Thoracic aorta (tissue), 2 donors: ENCODE measurements around the gene TLN1. TPM values are rescaled to one million over a fixed set of nuclear protein-coding genes. Genes with fewer than 3 reads are reported as not detected.

Experiments used
- ATAC-seq: fragments of 150-250 bp; one replicate; pipeline ENCODE4 v1.8.0; 2017; ENCODE audit warnings: low read depth; ENCODE audit not compliant: insufficient number of reproducible peaks, low FRiP score
- DNase-seq: peaks from one replicate; pipeline ENCODE4 v3.0.0-alpha.2; 2020; ENCODE audit warnings: low spot score
- H3K27ac ChIP-seq, 2 donors: fragments of 200-600 bp; sonication (generic); 1 replicate in 1 of 2; 2 replicates in 1 of 2; pipeline ENCODE4 v1.5.1; 2016; ENCODE audit warnings: mild to moderate bottlenecking in 2 of 2, moderate library complexity in 2 of 2
- H3K27me3 ChIP-seq: fragments of 200-600 bp; sonication (generic); replicated peaks from 2 replicates; pipeline ENCODE4 v1.6.0; 2016; ENCODE audit warnings: mild to moderate bottlenecking; ENCODE audit not compliant: insufficient read depth
- H3K36me3 ChIP-seq: fragments of 200-600 bp; sonication (generic); one replicate; pipeline ENCODE4 v1.5.1; 2016
- H3K4me1 ChIP-seq, 2 donors: fragments of 200-600 bp; sonication (generic); 1 replicate in 1 of 2; 2 replicates in 1 of 2; pipeline versions ENCODE4 v1.5.1 to v1.6.0; 2016; ENCODE audit warnings: low read depth in 2 of 2, mild to moderate bottlenecking in 1 of 2; ENCODE audit not compliant: control insufficient read depth in 1 of 2
- H3K4me3 ChIP-seq: fragments of 200-600 bp; sonication (generic); 2 replicates; pipeline ENCODE4 v1.5.1; 2016; ENCODE audit warnings: mild to moderate bottlenecking
- H3K9me3 ChIP-seq: fragments of 200-600 bp; sonication (generic); 2 replicates; pipeline ENCODE4 v1.5.1; 2016
- CTCF ChIP-seq: fragments of 200-600 bp; sonication (generic); IDR thresholded peaks from one replicate; pipeline ENCODE4 v1.5.1; 2019; ENCODE audit warnings: antibody characterized with exemption
- total RNA-seq, 2 donors: library from RNA; depleted of rRNA; stranded (reverse); fragments of >200 nt; gene quantifications; one replicate each; pipeline versions ENCODE4 v1.1.0 to v1.2.3, GENCODE V29; 2016

TLN1 gene
- total RNA-seq, 2 donors from 2014 or later, result 889 to 1,019 TPM

- H3K9me3 ChIP-seq, result no peaks in the 10 kb centered on the region
- no peak for TF ChIP-seq CTCF
- H3K36me3 ChIP-seq, result peaks cover 31% of the 10 kb centered on the region
- no peak for DNase-seq
- peak overlapping the region; percentile 63 to 100 for H3K27ac ChIP-seq
- peaks cover 15 to 66% of the 10 kb centered on the region in 2 donors for H3K4me1 ChIP-seq
- H3K4me3 ChIP-seq, result no peak overlapping the region
- peak; percentile 14 for ATAC-seq
- no peaks in the 10 kb centered on the region for H3K27me3 ChIP-seq
Observed at GRCh38 chr9:35679766-35680330, 52.1 kb downstream of the TLN1 start.

GRCh38 chr9:35679091-35679490 is 52.9 kb downstream of the TLN1 start:
- no peaks in the 10 kb centered on the region for H3K27me3 ChIP-seq
- no peaks in the 10 kb centered on the region for H3K9me3 ChIP-seq
- ATAC-seq, result no peak
- no peak overlapping the region for H3K4me3 ChIP-seq
- H3K36me3 ChIP-seq, result peaks cover 23% of the 10 kb centered on the region
- TF ChIP-seq CTCF, result no peak
- peaks cover 12 to 64% of the 10 kb centered on the region in 2 donors for H3K4me1 ChIP-seq
- peak overlapping the region; percentile 63 to 100 for H3K27ac ChIP-seq
- DNase-seq, result no peak

- DNase-seq, result no peak
Observed at GRCh38 chr9:35675732-35676392, 56.1 kb downstream of the TLN1 start.

GRCh38 chr9:35675204-35675603 is 56.8 kb downstream of the TLN1 start:
- peak overlapping the region; percentile 76 for H3K4me3 ChIP-seq
- no peak overlapping the region for H3K27ac ChIP-seq

More at GRCh38 chr9:35675732-35676392, 56.1 kb downstream of the TLN1 start:
- Histone ChIP-seq H3K36me3 (no peaks in the 10 kb centered on the region), H3K27ac (peak overlapping the region in 1 of 2 donors; percentile 6), H3K4me1 (peaks cover 15 to 49% of the 10 kb centered on the region in 2 donors), H3K4me3 (peak overlapping the region; percentile 76), H3K9me3 (no peaks in the 10 kb centered on the region), H3K27me3 (no peaks in the 10 kb centered on the region)
- TF ChIP-seq CTCF, result no peak
- no peak for ATAC-seq

More at GRCh38 chr9:35675204-35675603, 56.8 kb downstream of the TLN1 start:
- no peak for TF ChIP-seq CTCF
- no peaks in the 10 kb centered on the region for H3K27me3 ChIP-seq
- ATAC-seq, result no peak
- H3K4me1 ChIP-seq, result peaks cover 15 to 43% of the 10 kb centered on the region in 2 donors
- no peaks in the 10 kb centered on the region for H3K9me3 ChIP-seq
- no peak for DNase-seq
- H3K36me3 ChIP-seq, result no peaks in the 10 kb centered on the region
